ENCODE measurements around the gene MAP4. TPM values are rescaled to one million over a fixed set of nuclear protein-coding genes. Genes with fewer than 3 reads are reported as not detected.

The MAP4 gene
- total RNA-seq, 1 experiment from 2014 or later = 108 TPM

DNA sequence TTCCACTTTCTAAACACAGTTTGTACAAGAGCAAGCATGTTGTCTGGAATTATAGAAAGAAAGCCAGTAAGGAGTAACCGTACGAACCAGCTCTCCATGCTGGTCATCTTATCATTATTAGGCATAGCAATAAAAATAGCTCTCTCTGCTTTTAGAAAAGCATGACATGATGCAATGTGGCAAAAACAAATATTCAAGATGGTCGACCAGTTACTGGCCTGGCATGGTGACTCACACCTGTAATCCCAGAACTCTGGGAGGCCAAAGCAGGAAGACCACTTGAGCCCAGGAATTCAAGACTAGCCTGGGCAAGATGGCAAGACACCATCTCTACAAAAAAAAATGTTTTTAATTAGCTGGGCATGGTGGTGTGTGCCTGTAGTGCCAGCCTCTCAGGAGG lies 2.6 kb upstream of the MAP4 start:
- H3K4me2 ChIP-seq (ENCODE audit: low read length) = peak overlapping the region; percentile 30; the same call in 1 of the 2 replicates
- H3K4me3 ChIP-seq (ENCODE audit: low read length) = no peak overlapping the region
- intact Hi-C loops (cut with micrococcal nuclease) = no loop called here
- peaks cover 93% of the 10 kb centered on the region for H3K79me2 ChIP-seq (ENCODE audit: low read length)
- no peak overlapping the region for H2AFZ ChIP-seq (ENCODE audit: low read length)
- H3F3A ChIP-seq (ENCODE audit: low read length, unreplicated experiment) = no peaks in the 10 kb centered on the region
- H3K9me3 ChIP-seq (ENCODE audit: low read length) = no peaks in the 10 kb centered on the region
- no peaks in the 10 kb centered on the region for H3K9me2 ChIP-seq (replicated peaks; ENCODE audit: low read length)
- DNase-seq = peak; percentile 78
- H3K4me1 ChIP-seq (ENCODE audit: insufficient read depth, low read length) = peaks cover 24% of the 10 kb centered on the region
- peak; percentile 61 for ATAC-seq
- H3K9ac ChIP-seq (ENCODE audit: low read length) = no peak overlapping the region
- H3K27me3 ChIP-seq (ENCODE audit: low read length) = no peaks in the 10 kb centered on the region
- no TSS peak for BruUV-seq (replicated peaks)
- H3K36me3 ChIP-seq (ENCODE audit: low read depth, low read length) = peaks cover 6% of the 10 kb centered on the region; the same call in 1 of the 2 replicates
- POLR2A ChIA-PET (ENCODE audit: unreplicated experiment) = interaction anchor here (0.6 kb wide), 2 partner anchors 133 to 368 kb away, joined by 3 to 5 read pairs; no protein-coding TSS in a partner anchor
- H4K20me1 ChIP-seq (ENCODE audit: low read length) = peaks cover 22% of the 10 kb centered on the region
- TF ChIP-seq, protein P1, sequence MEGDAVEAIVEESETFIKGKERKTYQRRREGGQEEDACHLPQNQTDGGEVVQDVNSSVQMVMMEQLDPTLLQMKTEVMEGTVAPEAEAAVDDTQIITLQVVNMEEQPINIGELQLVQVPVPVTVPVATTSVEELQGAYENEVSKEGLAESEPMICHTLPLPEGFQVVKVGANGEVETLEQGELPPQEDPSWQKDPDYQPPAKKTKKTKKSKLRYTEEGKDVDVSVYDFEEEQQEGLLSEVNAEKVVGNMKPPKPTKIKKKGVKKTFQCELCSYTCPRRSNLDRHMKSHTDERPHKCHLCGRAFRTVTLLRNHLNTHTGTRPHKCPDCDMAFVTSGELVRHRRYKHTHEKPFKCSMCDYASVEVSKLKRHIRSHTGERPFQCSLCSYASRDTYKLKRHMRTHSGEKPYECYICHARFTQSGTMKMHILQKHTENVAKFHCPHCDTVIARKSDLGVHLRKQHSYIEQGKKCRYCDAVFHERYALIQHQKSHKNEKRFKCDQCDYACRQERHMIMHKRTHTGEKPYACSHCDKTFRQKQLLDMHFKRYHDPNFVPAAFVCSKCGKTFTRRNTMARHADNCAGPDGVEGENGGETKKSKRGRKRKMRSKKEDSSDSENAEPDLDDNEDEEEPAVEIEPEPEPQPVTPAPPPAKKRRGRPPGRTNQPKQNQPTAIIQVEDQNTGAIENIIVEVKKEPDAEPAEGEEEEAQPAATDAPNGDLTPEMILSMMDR (conservative IDR thresholded peaks at IDR 0.05; ENCODE audit: low read depth, low read length) = no peak
- TF ChIP-seq EZH2phosphoT487 (IDR thresholded peaks at IDR 0.05; ENCODE audit: borderline replicate concordance, low read length) (no peak), EZH2 (IDR thresholded peaks at IDR 0.05; ENCODE audit: low read length, unreplicated experiment) (no peak)
- CTCF ChIA-PET = no interaction called here
- peak overlapping the region; percentile 47 for H3K27ac ChIP-seq (ENCODE audit: low read length)

DNA sequence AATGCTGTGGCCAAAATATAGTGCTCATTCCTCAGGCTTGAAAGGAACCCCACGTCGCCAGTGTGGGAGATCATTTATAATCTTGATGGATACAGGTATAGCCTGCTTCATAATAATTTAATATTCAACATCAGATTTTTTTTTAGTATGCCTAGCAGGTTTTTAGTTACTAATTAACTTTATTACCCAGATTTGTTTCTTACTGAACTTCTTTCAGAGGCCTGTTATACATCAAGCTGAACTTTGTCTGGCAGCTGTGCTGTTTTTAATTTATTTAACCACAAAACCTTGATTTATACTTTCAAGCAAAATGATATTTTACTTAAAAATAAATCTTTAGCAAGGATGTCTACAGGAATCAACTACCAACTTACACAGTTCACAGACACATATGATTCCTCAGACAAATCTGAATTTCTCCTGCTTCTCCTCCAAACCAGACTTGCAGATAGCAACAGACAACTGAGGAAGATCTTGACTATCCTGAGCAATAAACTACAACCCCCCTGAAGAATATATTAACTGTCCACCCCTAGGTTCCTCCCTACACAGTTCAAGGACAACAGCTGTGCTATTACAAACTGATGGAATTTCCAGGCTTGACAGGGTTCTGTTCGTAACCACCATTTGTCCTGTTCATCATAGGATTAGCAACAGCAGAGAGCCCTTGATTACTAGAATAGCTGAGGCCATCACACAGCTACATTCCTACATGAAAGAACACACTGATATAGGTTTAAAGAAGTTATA lies 610 bp downstream of the MAP4 start:
- TF ChIP-seq EZH2 (IDR thresholded peaks at IDR 0.05; ENCODE audit: low read length, unreplicated experiment) (no peak), EZH2phosphoT487 (IDR thresholded peaks at IDR 0.05; ENCODE audit: borderline replicate concordance, low read length) (no peak)
- TF ChIP-seq, protein P1 (conservative IDR thresholded peaks at IDR 0.05; ENCODE audit: low read depth, low read length) = no peak
- peaks cover 91% of the 10 kb centered on the region for H3K79me2 ChIP-seq (ENCODE audit: low read length)
- H3K4me3 ChIP-seq (ENCODE audit: low read length) = no peak overlapping the region
- no peak overlapping the region for H3K27ac ChIP-seq (ENCODE audit: low read length)
- H2AFZ ChIP-seq (ENCODE audit: low read length) = no peak overlapping the region
- H3K4me2 ChIP-seq (ENCODE audit: low read length) = no peak overlapping the region
- no peak overlapping the region for H3K9ac ChIP-seq (ENCODE audit: low read length)
- H3K9me3 ChIP-seq (ENCODE audit: low read length) = no peaks in the 10 kb centered on the region
- peaks cover 11% of the 10 kb centered on the region; the same call in 1 of the 2 replicates for H3K36me3 ChIP-seq (ENCODE audit: low read depth, low read length)
- ATAC-seq = no peak
- H3K4me1 ChIP-seq (ENCODE audit: insufficient read depth, low read length) = peaks cover 34% of the 10 kb centered on the region
- intact Hi-C loops (cut with micrococcal nuclease) = no loop called here
- no peak for DNase-seq
- ChIA-PET CTCF (no interaction called here), POLR2A (ENCODE audit: unreplicated experiment) (interaction anchor here (0.6 kb wide), 2 partner anchors 8 to 72 kb away, joined by 4 to 5 read pairs; no protein-coding TSS in a partner anchor)
- no peaks in the 10 kb centered on the region for H3K9me2 ChIP-seq (replicated peaks; ENCODE audit: low read length)
- no peaks in the 10 kb centered on the region for H3F3A ChIP-seq (ENCODE audit: low read length, unreplicated experiment)
- H3K27me3 ChIP-seq (ENCODE audit: low read length) = no peaks in the 10 kb centered on the region
- no TSS peak for BruUV-seq (replicated peaks)
- peaks cover 24% of the 10 kb centered on the region for H4K20me1 ChIP-seq (ENCODE audit: low read length)

DNA sequence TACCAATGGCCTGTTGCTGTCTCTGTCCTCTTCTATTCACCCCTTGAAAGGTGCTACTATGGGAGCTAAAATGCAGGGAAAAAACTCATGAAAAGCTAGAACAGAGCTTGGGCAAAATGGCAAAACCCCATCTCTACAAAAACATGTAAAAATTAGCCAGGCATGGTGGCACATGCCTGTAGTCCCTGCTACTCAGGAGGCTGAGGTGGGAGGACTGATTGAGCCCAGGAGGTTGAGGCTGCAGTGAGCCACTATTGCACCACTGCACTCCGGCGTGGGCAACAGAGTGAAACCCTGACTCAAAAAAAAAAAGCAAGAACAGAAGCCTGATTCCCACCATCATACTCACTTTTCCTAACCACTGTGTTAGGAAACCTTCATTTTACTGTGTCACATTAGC lies 1.9 kb downstream of the MAP4 start:
- TF ChIP-seq EZH2phosphoT487 (IDR thresholded peaks at IDR 0.05; ENCODE audit: borderline replicate concordance, low read length) (no peak), EZH2 (IDR thresholded peaks at IDR 0.05; ENCODE audit: low read length, unreplicated experiment) (no peak)
- TF ChIP-seq, protein P1 (conservative IDR thresholded peaks at IDR 0.05; ENCODE audit: low read depth, low read length) = no peak
- Histone ChIP-seq H3K79me2 (ENCODE audit: low read length) (peaks cover 92% of the 10 kb centered on the region), H3K9me2 (replicated peaks; ENCODE audit: low read length) (no peaks in the 10 kb centered on the region), H4K20me1 (ENCODE audit: low read length) (peaks cover 24% of the 10 kb centered on the region), H3K4me2 (ENCODE audit: low read length) (no peak overlapping the region), H3K4me3 (ENCODE audit: low read length) (no peak overlapping the region), H3K27me3 (ENCODE audit: low read length) (no peaks in the 10 kb centered on the region), H3K9me3 (ENCODE audit: low read length) (no peaks in the 10 kb centered on the region), H3K36me3 (ENCODE audit: low read depth, low read length) (peaks cover 14% of the 10 kb centered on the region; the same call in 1 of the 2 replicates), H3K4me1 (ENCODE audit: insufficient read depth, low read length) (peaks cover 34% of the 10 kb centered on the region), H3F3A (ENCODE audit: low read length, unreplicated experiment) (no peaks in the 10 kb centered on the region), H3K9ac (ENCODE audit: low read length) (no peak overlapping the region), H3K27ac (ENCODE audit: low read length) (no peak overlapping the region), H2AFZ (ENCODE audit: low read length) (no peak overlapping the region)
- intact Hi-C loops (cut with micrococcal nuclease) = loop anchor here (5.0 kb wide), 1 partner anchor 73 kb away; no protein-coding TSS in a partner anchor
- no TSS peak for BruUV-seq (replicated peaks)
- ChIA-PET POLR2A (ENCODE audit: unreplicated experiment) (interaction anchor here (0.6 kb wide), 1 partner anchor 64 kb away, joined by 4 read pairs; no protein-coding TSS in a partner anchor), CTCF (no interaction called here)
- DNase-seq (no peak), ATAC-seq (no peak)

Measured in PC-3 (cell line).